ENCODE data around the gene TP53I11.
A peak's percentile ranks its signal among the peaks of the same experiment; 100 is the strongest.

The TP53I11 gene

DNA sequence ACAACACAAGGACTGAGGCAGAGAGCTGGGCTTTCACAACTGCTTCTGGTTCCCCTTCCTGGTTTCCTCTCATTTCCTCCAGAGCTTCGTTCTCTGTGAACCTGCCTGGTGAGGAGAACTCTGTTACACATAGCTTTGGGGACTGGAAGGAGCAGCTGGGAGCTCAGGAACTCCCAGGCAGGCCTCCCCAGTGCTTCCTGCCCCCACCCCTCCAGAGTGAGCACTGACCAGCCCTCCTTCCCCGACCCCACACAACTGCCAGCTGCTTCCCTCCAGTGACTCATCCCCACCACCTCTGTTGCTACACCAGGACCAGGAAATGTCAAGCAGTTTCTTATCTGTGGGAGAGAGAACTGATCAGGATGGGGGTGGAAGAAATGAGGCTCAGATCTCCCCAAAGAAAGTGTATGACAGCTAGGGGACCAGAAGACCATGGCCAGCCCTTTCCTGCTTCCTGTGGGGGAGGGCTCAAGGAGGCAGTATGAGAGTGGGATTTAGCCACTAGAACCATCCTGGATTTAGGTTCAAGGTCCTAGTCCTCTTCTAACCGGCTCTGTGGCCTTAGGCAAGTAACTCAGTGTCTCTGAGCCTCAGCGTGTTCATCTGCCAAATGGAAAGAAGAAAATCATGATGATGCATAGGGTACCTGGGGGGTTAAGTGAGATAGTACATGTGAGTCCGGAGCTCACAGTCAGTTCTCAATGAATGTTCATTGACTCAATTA, 4.5 kb upstream of the TP53I11 start:
- peak; percentile 67 for DNase-seq

DNA sequence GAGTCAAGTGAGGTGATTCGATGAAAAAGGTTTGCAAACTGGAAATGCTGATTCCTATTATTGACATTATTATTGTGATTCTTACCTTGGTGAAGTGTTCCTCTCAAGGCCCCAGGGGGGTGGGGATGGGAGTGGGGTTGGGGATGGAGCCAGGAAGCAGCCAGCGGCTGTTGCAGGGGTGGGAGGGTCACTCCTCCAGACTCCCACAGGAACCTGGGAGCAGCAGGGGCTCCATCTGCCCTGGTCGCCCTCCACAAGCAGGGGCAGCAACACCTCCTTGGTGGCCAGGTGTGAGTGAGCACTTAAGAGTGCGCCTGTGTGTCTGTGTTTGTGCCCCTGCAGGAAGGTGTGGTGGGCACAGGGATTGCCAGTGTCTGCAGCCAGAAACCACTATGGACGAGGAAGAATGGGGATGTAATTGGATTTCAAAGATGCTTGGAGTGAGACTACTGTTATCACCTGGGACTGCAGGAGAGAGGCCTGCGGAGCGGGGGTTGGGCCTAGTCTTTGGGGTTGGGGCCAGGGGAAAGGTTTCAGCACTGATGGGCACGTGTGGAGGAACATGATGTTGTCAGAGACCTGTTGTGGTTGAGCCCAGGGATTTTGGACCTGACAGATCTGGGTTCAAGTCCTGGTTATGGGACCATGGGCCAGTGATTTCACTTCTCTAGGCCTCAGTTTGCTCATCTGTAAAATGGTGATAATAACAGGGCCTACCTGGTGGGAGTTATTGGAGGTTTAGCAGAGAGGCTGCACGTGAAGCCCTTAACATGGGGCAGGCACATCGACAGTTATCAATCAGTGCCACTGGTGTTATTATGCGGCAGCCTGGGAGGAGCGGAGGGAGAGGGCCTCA, 3.6 kb upstream of the TP53I11 start:
- no peak for DNase-seq

DNA sequence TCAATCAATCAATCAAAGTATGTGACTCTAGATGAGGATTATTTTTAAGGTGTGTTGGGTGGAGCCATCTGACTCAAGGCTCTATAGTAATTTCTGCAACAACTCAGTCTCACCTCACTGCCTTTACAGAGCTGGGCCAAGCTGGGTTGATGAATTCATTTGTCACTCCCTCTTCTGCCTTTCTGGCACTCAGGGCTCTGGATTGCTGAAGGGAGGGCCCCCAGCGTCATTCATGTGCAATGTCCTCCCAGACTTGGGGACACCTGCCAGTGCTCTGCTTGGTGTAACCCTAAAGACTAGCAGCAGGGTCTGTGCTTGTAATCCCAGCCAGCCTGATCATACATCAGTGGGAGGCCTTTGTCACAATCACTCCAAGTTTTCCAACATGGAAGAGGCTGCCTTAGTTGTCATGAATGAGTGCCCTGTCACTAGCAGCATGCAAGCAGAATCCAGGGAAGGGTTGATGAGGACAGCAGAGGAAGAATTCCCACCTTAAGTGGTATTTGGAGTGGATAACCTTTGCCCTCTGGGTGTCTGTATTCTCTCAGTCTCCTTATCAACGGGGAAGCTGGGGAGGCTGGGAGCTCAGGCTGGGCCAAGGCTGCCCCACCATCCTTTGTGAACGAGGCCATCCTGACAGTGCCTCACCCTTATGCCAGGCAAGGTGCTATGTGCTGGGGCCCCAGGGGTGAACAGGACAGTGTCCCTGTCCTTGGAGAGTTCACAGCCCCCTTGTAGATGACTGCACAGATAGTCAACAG, 2.0 kb upstream of the TP53I11 start:
- no peak for DNase-seq

GRCh38 chr11:44952082-44952481, 1.4 kb upstream of the TP53I11 start:
- DNase-seq, result no peak

DNA sequence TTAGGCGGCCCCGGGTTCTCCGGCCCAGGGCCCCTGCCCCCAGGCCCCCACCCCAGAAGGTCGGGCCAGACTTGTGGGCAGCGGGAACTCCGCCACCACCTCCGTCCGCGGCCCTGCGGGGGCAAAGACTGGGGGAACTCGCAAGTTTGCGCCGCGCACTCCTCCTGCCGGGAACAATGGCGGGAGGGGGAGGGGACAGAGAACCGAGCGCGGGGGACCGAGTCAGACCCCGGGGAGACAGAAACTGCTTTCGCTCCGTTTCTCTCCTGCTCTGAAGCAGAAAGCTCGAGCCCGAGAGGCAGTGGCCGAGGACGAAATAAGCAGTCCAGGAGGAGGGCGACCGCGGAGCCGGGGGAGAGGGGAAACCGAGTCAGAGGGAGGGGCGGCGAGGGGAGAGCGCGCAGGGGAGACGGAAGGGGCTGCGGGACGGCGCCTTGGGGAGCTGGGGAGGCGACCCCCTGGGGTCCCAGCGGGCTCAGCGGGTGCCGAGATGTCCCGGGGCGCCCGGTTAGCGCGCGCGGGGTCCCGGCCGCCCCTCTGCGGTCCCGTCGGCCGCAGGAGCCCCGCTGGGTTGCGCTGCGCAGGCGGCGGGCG, 555 bp downstream of the TP53I11 start:
- DNase-seq, result peak; percentile 50

GRCh38 chr11:44949160-44950030, 1.3 kb downstream of the TP53I11 start:
- peak; percentile 90 for DNase-seq

- DNase-seq, result no peak
Measured at GRCh38 chr11:44948155-44948554, 2.5 kb downstream of the TP53I11 start.

GRCh38 chr11:44947114-44947513, 3.6 kb downstream of the TP53I11 start:
- DNase-seq, result no peak

GRCh38 chr11:44946263-44946662, 4.4 kb downstream of the TP53I11 start:
- no peak for DNase-seq

DNA sequence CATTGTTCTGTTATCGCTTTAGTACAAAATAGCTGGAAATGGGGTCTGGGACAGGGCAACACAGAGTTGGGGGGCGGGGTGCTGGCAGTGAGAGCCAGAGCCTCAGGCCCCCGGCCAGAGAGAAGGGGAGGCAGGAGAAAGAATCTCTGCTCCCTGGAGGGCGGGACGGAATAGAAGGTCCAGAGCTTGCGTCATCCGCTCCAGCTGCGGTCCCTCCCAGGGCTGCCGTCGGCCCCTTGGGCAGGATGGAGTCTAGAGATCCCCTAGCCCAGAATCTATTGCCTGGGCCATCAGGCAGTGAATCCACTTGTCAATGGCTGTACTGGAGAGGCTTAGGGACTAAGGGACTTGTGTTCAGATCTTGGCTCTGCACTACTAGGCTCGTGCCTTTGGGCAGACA, 5.0 kb downstream of the TP53I11 start:
- no peak for DNase-seq

DNA sequence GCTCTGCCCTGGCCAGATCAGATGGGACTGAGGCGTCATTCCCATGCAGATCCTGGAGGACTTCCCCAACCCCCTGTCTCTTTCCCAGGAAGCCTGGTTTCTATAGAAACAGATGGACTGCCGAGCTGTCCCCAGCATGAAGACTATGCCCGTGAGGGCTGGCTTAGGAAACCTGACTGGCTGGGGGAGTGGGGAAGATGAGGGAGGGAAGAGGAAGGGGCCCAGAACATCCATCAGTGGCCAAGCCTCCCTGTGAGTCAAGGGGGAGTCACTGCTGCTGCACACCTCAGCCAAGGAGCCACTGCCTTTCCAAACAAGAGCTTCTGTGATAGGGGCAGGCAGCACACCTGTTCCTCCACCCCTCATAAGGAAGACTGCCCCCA, 5.8 kb downstream of the TP53I11 start:
- no peak for DNase-seq

- no peak for DNase-seq
Measured at GRCh38 chr11:44944181-44944852, 6.4 kb downstream of the TP53I11 start.

DNA sequence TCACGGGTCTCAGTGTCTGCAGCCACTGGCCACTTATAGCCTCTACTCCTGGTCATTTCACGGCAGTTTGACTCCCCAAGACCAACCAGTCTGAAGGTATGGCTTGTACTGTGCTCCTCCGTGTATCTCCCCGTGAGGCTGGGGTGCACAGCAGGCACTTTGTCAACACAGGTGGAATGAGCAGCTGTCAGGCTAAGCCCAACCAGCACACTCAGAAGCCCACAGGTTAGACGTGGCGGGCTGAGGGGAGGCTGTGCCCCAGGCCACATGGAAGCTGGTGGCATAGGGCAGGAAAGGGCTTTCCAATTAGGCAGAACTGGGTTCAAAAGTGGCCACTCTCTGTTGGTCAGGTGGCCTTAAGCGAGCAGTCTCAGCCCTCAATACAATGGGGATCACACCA, 7.0 kb downstream of the TP53I11 start:
- no peak for DNase-seq

GRCh38 chr11:44943118-44943517, 7.6 kb downstream of the TP53I11 start:
- no peak for DNase-seq

- no peak for DNase-seq
Measured at GRCh38 chr11:44942029-44942955, 8.4 kb downstream of the TP53I11 start.

DNA sequence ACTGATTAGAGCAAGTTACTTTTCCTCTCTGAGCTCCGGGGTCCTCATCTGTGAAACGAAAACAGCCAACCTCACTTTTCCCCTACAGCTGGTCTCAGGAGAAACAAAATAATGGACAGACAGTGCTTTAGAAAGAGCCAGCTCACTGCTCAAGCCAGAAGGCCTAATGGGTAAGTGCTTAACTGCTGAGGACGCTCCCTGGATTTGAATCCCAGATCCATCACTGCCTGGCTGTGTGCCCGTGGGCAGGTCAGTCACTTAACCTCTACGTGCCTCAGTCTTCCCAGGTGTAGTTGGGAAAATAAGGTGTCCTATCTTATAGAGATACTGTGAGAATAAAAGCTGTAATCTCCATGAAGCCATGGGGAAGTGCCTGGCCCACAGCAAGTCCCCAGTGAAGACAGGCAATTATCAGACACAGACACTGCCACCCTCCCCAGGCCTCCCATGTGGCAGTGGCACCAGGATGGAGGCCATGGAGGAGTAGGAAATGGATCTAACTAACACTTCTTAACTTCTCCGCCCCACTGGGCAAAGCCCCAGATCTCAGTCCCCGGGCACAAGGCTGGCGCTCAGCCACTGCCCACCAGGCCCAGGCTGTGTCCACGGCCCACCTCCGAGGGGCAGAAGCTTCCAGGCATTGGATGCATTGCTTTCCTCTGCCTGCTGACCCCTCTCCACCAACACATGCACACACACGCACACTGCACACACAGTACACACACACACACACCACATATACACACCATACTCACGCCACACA, 9.2 kb downstream of the TP53I11 start:
- DNase-seq, result no peak

DNA sequence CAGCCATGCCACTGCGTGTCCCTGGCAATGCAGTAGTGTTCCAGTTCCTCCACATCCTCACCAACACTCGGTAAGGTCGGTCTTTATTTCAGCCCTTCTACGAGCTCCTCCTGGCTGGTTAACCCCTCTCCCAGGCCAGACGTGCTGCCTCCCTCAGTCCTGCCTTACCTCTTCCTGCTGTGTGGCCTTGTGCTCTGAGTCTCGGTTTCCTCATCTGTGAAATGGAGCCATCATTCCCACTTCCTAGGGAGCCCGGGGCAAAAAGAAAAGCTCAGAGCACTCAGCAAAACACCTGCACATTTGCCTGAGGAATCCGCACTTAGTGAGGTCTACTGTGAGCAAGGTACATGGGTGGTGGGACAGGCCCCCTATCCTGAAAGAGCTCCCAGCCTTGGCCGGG, 9.8 kb downstream of the TP53I11 start:
- DNase-seq, result no peak

- no peak for DNase-seq
Measured at GRCh38 chr11:44940404-44940803, 10.3 kb downstream of the TP53I11 start.

DNA sequence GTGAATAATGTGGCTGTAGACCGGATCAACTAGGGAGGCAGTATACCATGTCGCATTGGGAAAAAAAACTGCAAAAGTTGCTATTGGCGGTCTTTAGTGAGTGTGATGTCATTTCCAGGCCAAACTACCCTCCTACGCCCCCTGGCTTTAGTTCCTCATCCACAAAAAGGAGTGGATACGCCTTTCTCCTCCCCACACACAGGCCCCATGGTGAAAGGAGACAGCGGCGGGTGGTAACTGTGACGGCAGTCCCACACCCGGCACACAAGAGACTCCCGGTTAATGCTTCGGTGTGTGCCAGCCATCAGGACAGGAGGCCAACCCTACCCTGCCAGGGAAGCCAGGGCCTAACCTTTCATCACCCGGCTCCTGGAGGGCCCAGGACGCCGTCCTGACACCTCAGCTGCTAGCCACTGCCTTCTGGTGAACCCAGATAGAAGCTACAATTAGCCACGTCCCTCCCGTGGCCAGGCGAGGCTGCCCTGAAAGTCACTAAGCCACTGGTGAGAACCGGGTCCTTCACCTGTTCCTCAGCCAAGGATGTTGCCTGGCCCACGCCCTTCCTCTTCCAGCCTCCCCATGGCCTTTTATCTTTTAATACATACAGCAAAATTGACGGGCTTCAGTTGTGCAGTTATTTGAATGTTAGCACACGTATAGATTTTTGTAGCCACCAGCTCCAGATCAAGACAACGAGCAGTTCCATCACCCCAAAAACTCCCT, 10.8 kb downstream of the TP53I11 start:
- DNase-seq, result no peak

All from 8988T (cell line).